Right cardiac atrium (tissue), 5 donors: ENCODE data around the gene COL4A3. TPM values are rescaled to one million over a fixed set of nuclear protein-coding genes. Genes with fewer than 3 reads are reported as not detected.

Experiments used
- ATAC-seq, 2 donors: fragments of 200-7000 bp; cut with Tn5 transposase; one replicate each; pipeline versions ENCODE4 v1.8.0 to v1.9.1; 2020; ENCODE audit warnings: moderate library complexity in 2 of 2, mild to moderate bottlenecking in 1 of 2
- DNase-seq, 3 donors: peaks; one replicate each; pipeline ENCODE4 v3.0.0-alpha.2; 2020
- H3K27ac ChIP-seq: one replicate; pipeline ENCODE4 v1.5.1; 2013; ENCODE audit warnings: mild to moderate bottlenecking, low read length, control low read depth, moderate library complexity
- H3K27me3 ChIP-seq: one replicate; pipeline ENCODE4 v1.6.1; 2013; ENCODE audit not compliant: control insufficient read depth, insufficient read depth
- H3K4me1 ChIP-seq: one replicate; pipeline ENCODE4 v1.6.1; 2013; ENCODE audit warnings: low read length; ENCODE audit not compliant: control insufficient read depth, insufficient read depth
- H3K4me3 ChIP-seq: one replicate; pipeline ENCODE4 v1.5.1; 2013; ENCODE audit warnings: low read length, control low read depth
- H3K9me3 ChIP-seq: one replicate; pipeline ENCODE4 v1.6.1; 2013; ENCODE audit warnings: low read length; ENCODE audit not compliant: control insufficient read depth
- WGBS: extraction: QIAGEN DNeasy Blood & Tissue Kit; methylation state at CpG from one replicate; pipeline ENCODE4 v1.1.7; 2013; 5-methylcytosine and 5-hydroxymethylcytosine counted together
- intact Hi-C, 4 donors: fragments of 100-400 bp; cut with DNase I; formaldehyde crosslinking; loops; one replicate each; pipeline versions ENCODE4 v1.11.0 to v1.14.0; 2022 to 2023
- polyA plus RNA-seq: library from polyadenylated mRNA; stranded (reverse); fragments of 200-250 nt; gene quantifications from one replicate; pipeline ENCODE4 v1.2.3, GENCODE V29; 2013
- total RNA-seq, 4 donors: library from RNA; stranded (reverse); fragmentation: NEBNext Ultra II Directional; extraction: Animal tissue kit (Norgen Biotek cat#: 25700); gene quantifications; one replicate each; pipeline ENCODE4 v1.2.1, GENCODE V29; 2021
- donor health status: healthy with polysubstance abuse.
- donor health status: DM: no; HTN: yes; CAD: no.
- donor health status: DM: no; HTN: no; CAD: no.
- donor health status: DM: no; HTN: yes; CAD: no; lungs with severe emphysema.
- donor health status: DM: yes; HTN: yes; CAD: no.

The COL4A3 gene
- total and polyA plus RNA-seq, 5 donors = 4.7 to 11.0 (median 6.6) TPM

- Histone ChIP-seq H3K9me3 (no peaks in the 10 kb centered on the region), H3K27me3 (no peaks in the 10 kb centered on the region), H3K27ac (no peak overlapping the region), H3K4me1 (no peaks in the 10 kb centered on the region), H3K4me3 (no peak overlapping the region)
- 92% methylated on average over 33 of the region's 33 CpGs for WGBS
- ATAC-seq = no peak
- intact Hi-C loops = no loop called here
- peak in 2 of 3 donors; percentile 43 to 46 for DNase-seq
These were observed 156.1 kb downstream of the COL4A3 start for GRCh38 chr2:227320305-227321094.

DNA sequence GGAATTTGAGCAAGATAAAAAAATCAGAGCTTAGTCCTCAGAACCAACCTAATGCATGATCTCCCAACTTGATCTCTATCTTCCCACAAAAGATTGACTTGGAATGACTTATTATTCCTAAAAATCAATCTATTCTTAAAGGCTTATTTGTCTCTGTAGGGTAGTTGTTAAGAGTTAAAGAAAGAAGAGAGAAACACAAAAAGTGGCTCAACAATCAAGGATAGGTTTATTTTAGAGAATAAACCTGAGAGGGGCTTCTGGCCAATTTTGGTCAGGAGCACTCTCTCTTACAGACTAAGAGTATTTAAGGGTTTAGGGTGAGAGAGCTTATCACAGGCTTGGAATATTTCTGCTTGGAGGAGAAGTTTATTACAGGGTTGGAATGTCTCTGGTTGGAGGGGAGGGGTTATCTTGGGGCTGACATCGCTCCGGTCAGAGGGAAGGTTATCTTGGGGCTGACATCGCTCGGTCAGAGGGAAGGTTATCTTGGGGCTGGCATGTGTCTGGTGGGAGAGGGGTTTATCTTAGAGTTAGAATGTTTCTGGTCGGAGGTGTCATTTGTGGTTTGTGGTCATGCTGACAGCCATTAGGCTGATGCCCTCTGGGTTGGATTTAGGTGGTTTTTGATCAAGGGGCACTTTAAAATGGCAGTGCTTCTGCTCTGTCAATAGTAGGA, 158.2 kb downstream of the COL4A3 start:
- 52% methylated on average over 5 of the region's 5 CpGs for WGBS
- no peaks in the 10 kb centered on the region for H3K9me3 ChIP-seq
- H3K27ac ChIP-seq = no peak overlapping the region
- no peak overlapping the region for H3K4me3 ChIP-seq
- intact Hi-C loops = no loop called here
- peaks cover 2% of the 10 kb centered on the region for H3K4me1 ChIP-seq
- ATAC-seq = no peak
- DNase-seq = no peak
- no peaks in the 10 kb centered on the region for H3K27me3 ChIP-seq

GRCh38 chr2:227323818-227324217, 159.4 kb downstream of the COL4A3 start:
- 98% methylated on average over 4 of the region's 4 CpGs for WGBS

GRCh38 chr2:227324642-227324994, 160.2 kb downstream of the COL4A3 start:
- Histone ChIP-seq H3K27ac (peak overlapping the region; percentile 66), H3K27me3 (no peaks in the 10 kb centered on the region), H3K9me3 (no peaks in the 10 kb centered on the region), H3K4me1 (peaks cover 2% of the 10 kb centered on the region), H3K4me3 (peak overlapping the region; percentile 91)
- ATAC-seq (peak; percentile 39 to 41), DNase-seq (no peak)
- WGBS = 12% methylated on average over 6 of the region's 6 CpGs
- intact Hi-C loops = no loop called here

More at GRCh38 chr2:227323818-227324217, 159.4 kb downstream of the COL4A3 start:
- H3K4me3 ChIP-seq = no peak overlapping the region
- intact Hi-C loops = no loop called here
- peaks cover 2% of the 10 kb centered on the region for H3K4me1 ChIP-seq
- no peak overlapping the region for H3K27ac ChIP-seq
- H3K27me3 ChIP-seq = no peaks in the 10 kb centered on the region
- no peaks in the 10 kb centered on the region for H3K9me3 ChIP-seq
- no peak for ATAC-seq
- no peak for DNase-seq

GRCh38 chr2:227324995-227325838, 160.8 kb downstream of the COL4A3 start, which contains the start of gene MFF:
Gene MFF (plus strand): TSS chr2:227325251. CDS start chr2:227330666, 5,415 bp downstream.
- under 1% methylated on average over 67 of the region's 67 CpGs for WGBS
- intact Hi-C loops = no loop called here
- H3K4me3 ChIP-seq = peak within 1 kb of the TSS; percentile 91
- no peaks in the 10 kb centered on the region for H3K27me3 ChIP-seq
- H3K9me3 ChIP-seq = no peaks in the 10 kb centered on the region
- peak; percentile 99 to 100 for ATAC-seq
- peaks cover 2% of the 10 kb centered on the region for H3K4me1 ChIP-seq
- H3K27ac ChIP-seq = peak within 1 kb of the TSS; percentile 86
- peak; percentile 94 to 97 (median 97) for DNase-seq

DNA sequence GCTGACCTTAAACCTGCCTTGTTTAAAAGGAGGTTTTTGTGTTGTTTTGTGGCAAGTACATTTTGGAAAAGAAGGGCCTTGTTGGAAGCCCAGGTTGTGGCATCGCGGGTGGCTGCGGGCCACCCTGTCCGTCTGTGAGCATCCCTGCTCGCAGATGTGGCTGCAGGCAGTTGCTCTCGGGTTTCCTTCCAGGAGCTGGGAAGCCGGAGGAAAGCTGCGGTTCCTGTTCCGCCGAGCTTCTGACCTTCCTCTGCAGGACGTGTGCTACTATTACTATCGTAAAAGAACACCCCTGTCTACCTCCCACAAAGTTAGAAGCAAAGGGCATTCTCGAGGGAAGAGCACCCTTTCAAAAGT, 161.4 kb downstream of the COL4A3 start:
- DNase-seq = peak; percentile 26 to 67 (median 53)

DNA sequence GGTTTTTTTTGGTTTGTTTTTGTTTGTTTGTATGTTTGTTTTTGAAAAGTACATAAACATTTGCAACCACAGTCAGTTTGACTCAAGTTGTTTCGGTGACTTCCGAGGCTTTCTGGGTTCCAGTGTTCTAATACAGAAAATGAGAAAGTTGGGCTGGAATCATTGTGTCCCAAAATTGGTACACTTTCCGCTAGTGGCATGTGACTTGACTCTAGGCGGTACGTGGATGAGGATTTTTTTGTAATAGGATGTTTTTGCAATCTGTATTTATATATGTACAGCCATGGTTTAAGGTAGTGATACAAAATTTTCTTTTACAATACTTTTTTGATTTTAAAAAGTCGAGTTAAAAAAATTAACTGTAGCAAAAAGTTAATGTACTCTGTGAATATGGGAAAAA, 162.4 kb downstream of the COL4A3 start:
- no peak overlapping the region for H3K27ac ChIP-seq
- H3K4me1 ChIP-seq = peaks cover 2% of the 10 kb centered on the region
- intact Hi-C loops = no loop called here
- 92% methylated on average over 6 of the region's 6 CpGs for whole genome bisulfite sequencing
- no peak for DNase-seq
- ATAC-seq = no peak
- H3K27me3 ChIP-seq = no peaks in the 10 kb centered on the region
- no peaks in the 10 kb centered on the region for H3K9me3 ChIP-seq
- H3K4me3 ChIP-seq = no peak overlapping the region

More for the DNA sequence above, 161.4 kb downstream of the COL4A3 start:
- ATAC-seq = peak; percentile 44 to 68
- Histone ChIP-seq H3K27me3 (no peaks in the 10 kb centered on the region), H3K4me1 (peaks cover 2% of the 10 kb centered on the region), H3K4me3 (peak overlapping the region; percentile 91), H3K27ac (peak overlapping the region; percentile 86), H3K9me3 (no peaks in the 10 kb centered on the region)
- WGBS = under 1% methylated on average over 13 of the region's 13 CpGs
- intact Hi-C loops = no loop called here

GRCh38 chr2:227335713-227336112, 171.3 kb downstream of the COL4A3 start:
- ATAC-seq (no peak), DNase-seq (no peak)
- no peaks in the 10 kb centered on the region for H3K9me3 ChIP-seq
- no peak overlapping the region for H3K27ac ChIP-seq
- no peaks in the 10 kb centered on the region for H3K4me1 ChIP-seq
- H3K27me3 ChIP-seq = no peaks in the 10 kb centered on the region
- WGBS = 89% methylated on average over 1 of the region's 1 CpG
- intact Hi-C loops = no loop called here
- H3K4me3 ChIP-seq = no peak overlapping the region

DNA sequence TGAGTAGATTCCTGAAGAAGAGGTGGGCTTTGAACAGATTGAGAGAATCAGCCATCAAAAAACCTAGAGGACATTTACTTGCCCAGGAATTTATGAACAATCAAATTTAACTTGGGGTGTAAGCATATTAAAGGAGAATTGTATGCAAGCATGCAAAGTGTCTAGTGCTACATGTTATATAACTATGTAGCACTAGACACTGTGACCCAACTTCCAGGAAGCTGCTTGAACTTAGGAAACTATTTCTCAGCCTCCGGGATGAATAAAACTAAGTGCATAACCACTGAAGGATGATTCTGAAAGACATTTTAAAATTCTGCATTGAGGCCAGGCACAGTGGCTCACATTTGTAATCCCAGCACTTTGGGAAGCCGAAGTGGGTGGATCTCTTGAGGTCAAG, 173.0 kb downstream of the COL4A3 start:
- no peaks in the 10 kb centered on the region for H3K9me3 ChIP-seq
- DNase-seq (no peak), ATAC-seq (no peak)
- no peak overlapping the region for H3K4me3 ChIP-seq
- 96% methylated on average over 2 of the region's 2 CpGs for WGBS
- H3K27ac ChIP-seq = no peak overlapping the region
- H3K27me3 ChIP-seq = no peaks in the 10 kb centered on the region
- no peaks in the 10 kb centered on the region for H3K4me1 ChIP-seq
- intact Hi-C loops = no loop called here

DNA sequence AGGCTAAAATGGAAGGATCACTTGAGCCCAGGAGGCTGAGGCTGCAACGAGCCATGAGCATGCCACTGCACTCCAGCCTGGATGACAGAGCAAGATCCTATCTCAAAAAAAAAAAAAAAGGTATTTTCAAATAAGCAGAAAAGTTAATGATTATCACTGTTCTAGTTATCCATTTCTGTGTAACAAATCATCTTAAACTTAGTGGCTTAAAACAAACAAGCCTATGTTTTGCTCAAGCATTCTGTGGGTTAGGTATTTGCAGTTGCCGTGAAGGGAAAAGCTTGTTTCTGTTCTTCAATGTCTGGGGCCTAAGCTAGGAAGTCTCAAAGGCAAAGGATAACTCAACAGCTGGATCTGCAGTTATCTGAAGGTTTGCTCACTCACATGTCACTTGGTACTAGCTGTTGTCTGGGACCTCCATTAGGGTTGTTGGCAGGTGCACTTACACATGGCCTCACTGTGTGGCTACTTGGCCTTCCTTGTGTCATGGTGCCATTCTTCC, 174.7 kb downstream of the COL4A3 start:
- Histone ChIP-seq H3K27ac (no peak overlapping the region), H3K9me3 (no peaks in the 10 kb centered on the region), H3K4me3 (no peak overlapping the region), H3K4me1 (no peaks in the 10 kb centered on the region), H3K27me3 (no peaks in the 10 kb centered on the region)
- no peak for ATAC-seq
- 93% methylated on average over 2 of the region's 2 CpGs for whole genome bisulfite sequencing
- no peak for DNase-seq
- intact Hi-C loops = no loop called here
